CD14-positive monocyte (primary cell): ENCODE measurements around the gene YRDC. TPM values are rescaled to one million over a fixed set of nuclear protein-coding genes. Genes with fewer than 3 reads are reported as not detected.

Experiments used
- DNase-seq, 3 donors: peaks; one replicate each; pipeline ENCODE4 v3.0.0-alpha.2; 2011 to 2022
- H2AFZ ChIP-seq: 2 replicates; pipeline ENCODE4 v1.6.0; 2012; ENCODE audit warnings: mild to moderate bottlenecking, low read depth, low read length, inconsistent platforms; ENCODE audit not compliant: insufficient read depth, poor library complexity, severe bottlenecking
- H3K27ac ChIP-seq, 2 donors: 1 replicate in 1 of 2; 2 replicates in 1 of 2; pipeline ENCODE4 v1.5.1; 2012 to 2013; ENCODE audit warnings: low read length in 2 of 2, control low read depth in 1 of 2, inconsistent platforms in 1 of 2, low read depth in 1 of 2, mild to moderate bottlenecking in 1 of 2
- H3K27me3 ChIP-seq, 2 donors: one replicate each; pipeline versions ENCODE4 v1.6.0 to v1.6.1; 2011 to 2013; ENCODE audit warnings: low read length in 2 of 2; ENCODE audit not compliant: control insufficient read depth in 2 of 2, insufficient read depth in 2 of 2
- H3K36me3 ChIP-seq, 2 donors: replicated peaks in 1 of 2; 1 replicate in 1 of 2; 2 replicates in 1 of 2; pipeline versions ENCODE4 v1.5.1 to v1.6.1; 2012 to 2013; ENCODE audit warnings: low read length in 2 of 2, control low read depth in 1 of 2, inconsistent platforms in 1 of 2, mild to moderate bottlenecking in 1 of 2; ENCODE audit not compliant: insufficient read depth in 2 of 2, control insufficient read depth in 1 of 2
- H3K4me1 ChIP-seq, 2 donors: 1 replicate in 1 of 2; 2 replicates in 1 of 2; pipeline versions ENCODE4 v1.5.1 to v1.6.1; 2012 to 2013; ENCODE audit warnings: low read length in 2 of 2, control low read depth in 1 of 2, inconsistent platforms in 1 of 2, mild to moderate bottlenecking in 1 of 2, moderate library complexity in 1 of 2; ENCODE audit not compliant: insufficient read depth in 2 of 2, control insufficient read depth in 1 of 2
- H3K4me2 ChIP-seq: replicated peaks from 2 replicates; pipeline ENCODE3; 2012; ENCODE audit warnings: low read length, moderate library complexity, mild to moderate bottlenecking; ENCODE audit not compliant: poor library complexity, severe bottlenecking; ENCODE audit errors: extremely low read depth
- H3K4me3 ChIP-seq, 3 experiments: fragments of 200-600 bp in 1 of 3; sonication (generic) in 1 of 3; replicated peaks in 1 of 3; 1 replicate in 2 of 3; 2 replicates in 1 of 3; pipeline ENCODE4 v1.5.1; 2011 to 2013; ENCODE audit warnings: low read length in 3 of 3, mild to moderate bottlenecking in 3 of 3, control low read depth in 2 of 3, low read depth in 2 of 3, inconsistent platforms in 1 of 3, moderate library complexity in 1 of 3
- H3K79me2 ChIP-seq: 2 replicates; pipeline ENCODE4 v1.6.0; 2012; ENCODE audit warnings: mild to moderate bottlenecking, control low read depth, inconsistent platforms, low read length, moderate library complexity; ENCODE audit not compliant: insufficient read depth
- H3K9ac ChIP-seq: 2 replicates; pipeline ENCODE4 v1.6.0; 2017; ENCODE audit warnings: low read length, mild to moderate bottlenecking; ENCODE audit not compliant: insufficient read depth, poor library complexity, severe bottlenecking
- H3K9me3 ChIP-seq, 2 donors: replicated peaks in 1 of 2; 1 replicate in 1 of 2; 2 replicates in 1 of 2; pipeline versions ENCODE4 v1.5.1 to v1.6.1; 2012 to 2013; ENCODE audit warnings: low read length in 2 of 2, control low read depth in 1 of 2; ENCODE audit not compliant: control insufficient read depth in 1 of 2, insufficient read depth in 1 of 2
- H4K20me1 ChIP-seq: 2 replicates; pipeline ENCODE4 v1.6.0; 2012; ENCODE audit warnings: mild to moderate bottlenecking, low read length, control low read depth, moderate library complexity; ENCODE audit not compliant: insufficient read depth
- H3K27ac Mint-ChIP-seq, 7 donors: one replicate each; pipeline ENCODE4 v1.8.0; 2020; ENCODE audit warnings: mild to moderate bottlenecking in 7 of 7, mixed read lengths in 7 of 7, moderate library complexity in 6 of 7, inconsistent platforms in 2 of 7
- H3K27me3 Mint-ChIP-seq, 3 donors: one replicate each; pipeline ENCODE4 v1.8.0; 2021 to 2022; ENCODE audit warnings: low read depth in 3 of 3, mild to moderate bottlenecking in 3 of 3, mixed read lengths in 3 of 3, moderate library complexity in 3 of 3, inconsistent platforms in 1 of 3
- H3K36me3 Mint-ChIP-seq, 2 donors: one replicate each; pipeline ENCODE4 v1.8.0; 2020; ENCODE audit warnings: mixed read lengths in 2 of 2, inconsistent platforms in 1 of 2, mild to moderate bottlenecking in 1 of 2
- H3K4me1 Mint-ChIP-seq: one replicate; pipeline ENCODE4 v1.8.0; 2020; ENCODE audit warnings: mild to moderate bottlenecking, mixed read lengths
- H3K4me3 Mint-ChIP-seq, 2 donors: one replicate each; pipeline ENCODE4 v1.8.0; 2020; ENCODE audit warnings: mild to moderate bottlenecking in 2 of 2, mixed read lengths in 2 of 2, moderate library complexity in 1 of 2
- H3K9me3 Mint-ChIP-seq, 7 donors: one replicate each; pipeline ENCODE4 v1.8.0; 2020 to 2022; ENCODE audit warnings: mixed read lengths in 7 of 7, mild to moderate bottlenecking in 6 of 7, moderate library complexity in 6 of 7, inconsistent platforms in 2 of 7
- CTCF ChIP-seq: fragments of 200-600 bp; IDR thresholded peaks from one replicate; pipeline ENCODE4 v1.8.0; 2022; ENCODE audit warnings: antibody characterized with exemption, mild to moderate bottlenecking
- WGBS: methylation state at CpG from one replicate; pipeline ENCODE4 v1.1.5; 2013; ENCODE audit warnings: missing lambda C conversion rate; ENCODE audit not compliant: insufficient coverage; 5-methylcytosine and 5-hydroxymethylcytosine counted together
- intact Hi-C, 2 donors: fragments of 100-400 bp; cut with micrococcal nuclease; formaldehyde crosslinking; loops; one replicate each; pipeline versions ENCODE4 v1.15.0 to v1.15.1; 2023
- polyA plus RNA-seq, 3 donors: library from polyadenylated mRNA; depleted of rRNA in 1 of 3; unstranded in 2 of 3; stranded (reverse) in 1 of 3; fragments of 300-500 nt in 2 of 3; fragments of >200 nt in 1 of 3; fragmentation: Illumina TruSeq in 2 of 3; gene quantifications; 1 replicate in 2 of 3; 2 replicates in 1 of 3; pipeline ENCODE4 v1.2.3, GENCODE V29; 2012 to 2021

The YRDC gene
- polyA plus RNA-seq, 3 donors = 10.4 to 29.6 (median 13.3) TPM

DNA sequence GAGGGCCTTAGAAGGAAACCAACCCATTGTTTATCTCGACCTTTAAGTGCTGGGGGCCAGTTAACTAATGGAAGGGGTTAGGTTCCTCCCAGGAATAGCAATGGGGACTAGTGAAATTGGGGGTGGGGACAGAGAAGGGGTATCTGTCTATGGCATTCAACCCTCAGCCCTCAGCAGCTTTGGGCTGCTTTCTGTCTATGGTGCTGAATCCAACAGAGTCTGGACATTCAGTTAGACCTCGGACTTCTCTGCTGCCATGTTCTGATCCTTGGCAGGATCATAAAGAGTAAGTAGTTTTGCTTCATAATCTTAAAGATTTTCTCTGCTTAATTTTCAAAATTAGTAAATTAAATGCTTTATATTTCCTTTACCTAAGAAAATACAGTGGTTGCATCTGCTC, 40.5 kb downstream of the YRDC start:
- no peaks in the 10 kb centered on the region for H3K4me1 ChIP-seq
- TF ChIP-seq CTCF = no peak
- H3K9me3 ChIP-seq = peaks cover 0 to 29% of the 10 kb centered on the region in 2 donors
- peaks cover 49 to 74% of the 10 kb centered on the region in 2 donors for H3K27me3 ChIP-seq
- H3K4me3 Mint-ChIP-seq = no peak overlapping the region
- no peak overlapping the region for H3K4me3 ChIP-seq
- no peaks in the 10 kb centered on the region for H3K79me2 ChIP-seq
- no peak overlapping the region for H3K4me2 ChIP-seq
- H3K36me3 Mint-ChIP-seq = peaks cover 0 to 5% of the 10 kb centered on the region in 2 donors
- no peaks in the 10 kb centered on the region for H3K36me3 ChIP-seq
- peaks cover 61 to 85% (median 68%) of the 10 kb centered on the region in 3 donors for H3K27me3 Mint-ChIP-seq
- intact Hi-C loops = no loop called here
- no peak overlapping the region for H3K27ac Mint-ChIP-seq
- H3K4me1 Mint-ChIP-seq = peaks cover 5% of the 10 kb centered on the region
- H3K9me3 Mint-ChIP-seq = peaks cover 8 to 32% (median 13%) of the 10 kb centered on the region in 7 donors
- H2AFZ ChIP-seq = no peak overlapping the region
- H4K20me1 ChIP-seq = no peaks in the 10 kb centered on the region
- no peak overlapping the region for H3K27ac ChIP-seq
- no CpG with 5 or more reads among the region's 2 CpGs for WGBS
- DNase-seq = no peak
- H3K9ac ChIP-seq = no peak overlapping the region

DNA sequence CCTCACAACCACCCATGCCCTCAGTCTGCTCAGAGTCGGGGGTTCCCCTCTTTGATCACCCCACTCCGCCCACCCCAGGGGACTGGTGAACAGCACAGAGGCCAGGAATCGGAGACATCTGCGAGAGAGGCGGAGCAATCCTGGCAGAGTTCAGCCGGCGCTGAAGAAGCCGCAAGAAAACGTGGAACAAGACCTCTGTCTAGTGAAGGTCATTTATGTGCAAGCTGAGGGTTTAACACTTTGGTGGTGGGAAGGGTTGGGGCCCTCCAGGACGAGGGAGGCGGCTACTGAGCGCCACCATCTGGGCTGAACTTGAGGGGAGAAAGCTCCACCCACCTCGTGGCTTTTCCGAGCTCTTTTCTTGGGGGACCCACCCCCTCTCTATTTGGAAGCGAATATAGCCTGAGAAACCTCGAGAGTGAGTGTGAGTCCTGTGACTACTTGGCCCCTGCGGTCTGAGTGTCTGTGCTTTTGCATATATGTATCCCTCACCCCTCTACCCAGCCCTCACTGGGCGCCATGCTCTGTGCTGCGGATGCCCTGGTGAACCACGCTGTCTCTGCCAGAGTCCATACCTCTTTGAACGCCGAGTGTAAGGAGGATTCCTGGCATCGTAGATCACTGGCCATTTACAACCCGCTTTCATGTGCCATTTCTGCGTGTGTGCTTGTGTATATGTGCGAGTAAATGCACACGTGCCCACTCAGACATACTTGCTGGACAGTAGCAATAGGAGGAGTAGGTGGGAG, 41.9 kb downstream of the YRDC start:
- WGBS = 9% methylated on average over 11 of the region's 27 CpGs
- H3K9ac ChIP-seq = no peak overlapping the region
- H3K27me3 Mint-ChIP-seq = peaks cover 72 to 96% (median 78%) of the 10 kb centered on the region in 3 donors
- H3K9me3 Mint-ChIP-seq = peaks cover 8 to 32% (median 13%) of the 10 kb centered on the region in 7 donors
- no peak overlapping the region for H3K27ac ChIP-seq
- DNase-seq = no peak
- H3K9me3 ChIP-seq = peaks cover 0 to 29% of the 10 kb centered on the region in 2 donors
- no peak for TF ChIP-seq CTCF
- peaks cover 49 to 86% of the 10 kb centered on the region in 2 donors for H3K27me3 ChIP-seq
- H3K4me1 ChIP-seq = no peaks in the 10 kb centered on the region
- H3K4me3 ChIP-seq = no peak overlapping the region
- H3K4me3 Mint-ChIP-seq = peak overlapping the region in 1 of 2 donors; percentile 64
- no peak overlapping the region for H3K27ac Mint-ChIP-seq
- intact Hi-C loops = no loop called here
- H3K79me2 ChIP-seq = no peaks in the 10 kb centered on the region
- H4K20me1 ChIP-seq = no peaks in the 10 kb centered on the region
- H3K4me1 Mint-ChIP-seq = peaks cover 5% of the 10 kb centered on the region
- no peak overlapping the region for H3K4me2 ChIP-seq
- peaks cover 0 to 5% of the 10 kb centered on the region in 2 donors for H3K36me3 Mint-ChIP-seq
- no peak overlapping the region for H2AFZ ChIP-seq
- H3K36me3 ChIP-seq = no peaks in the 10 kb centered on the region
